ACHN (cell line): ENCODE measurements around the gene HDGFL3.
"Not testable (repeated sequence)": the region's sequence is repeated elsewhere in the genome, so short reads cannot be mapped to it uniquely, and the experiment has no call there.

Experiments
- DNase-seq: peaks from one replicate; pipeline ENCODE4 v3.0.0-alpha.2; 2015
- in situ Hi-C: cut with HindIII; loops from 2 replicates; pipeline ENCODE4 v1.10.0; 2017; ENCODE audit warnings: low sequenced_read_pairs, low pct_ligation_motif_present, low pct_unique_long_range_greater_than_20kb

HDGFL3 gene

GRCh38 chr15:83085461-83085860, 122.2 kb downstream of the HDGFL3 start:
- DNase-seq, in situ Hi-C loops: not testable (repeated sequence)

GRCh38 chr15:83082730-83083386, 124.8 kb downstream of the HDGFL3 start:
- no peak for DNase-seq
- in situ Hi-C loops = no loop called here

GRCh38 chr15:83081256-83082014, 126.2 kb downstream of the HDGFL3 start:
- in situ Hi-C loops = no loop called here

GRCh38 chr15:83078712-83079111, 128.9 kb downstream of the HDGFL3 start:
- DNase-seq = no peak
- in situ Hi-C loops = no loop called here

More at GRCh38 chr15:83081256-83082014, 126.2 kb downstream of the HDGFL3 start:
- DNase-seq = no peak
